Hematopoietic multipotent progenitor cell treated with erythropoietin and hydrocortisone succinate and interleukin-3 and kit ligand, for 4 days (in vitro differentiated cells): Measurements from ENCODE around the gene PXMP4.
"Not testable (repeated sequence)": the region's sequence is repeated elsewhere in the genome, so short reads cannot be mapped to it uniquely, and the experiment has no call there.

Experiments
- DNase-seq: peaks from one replicate; pipeline ENCODE4 v3.0.0-alpha.2; 2015

The PXMP4 gene

DNA sequence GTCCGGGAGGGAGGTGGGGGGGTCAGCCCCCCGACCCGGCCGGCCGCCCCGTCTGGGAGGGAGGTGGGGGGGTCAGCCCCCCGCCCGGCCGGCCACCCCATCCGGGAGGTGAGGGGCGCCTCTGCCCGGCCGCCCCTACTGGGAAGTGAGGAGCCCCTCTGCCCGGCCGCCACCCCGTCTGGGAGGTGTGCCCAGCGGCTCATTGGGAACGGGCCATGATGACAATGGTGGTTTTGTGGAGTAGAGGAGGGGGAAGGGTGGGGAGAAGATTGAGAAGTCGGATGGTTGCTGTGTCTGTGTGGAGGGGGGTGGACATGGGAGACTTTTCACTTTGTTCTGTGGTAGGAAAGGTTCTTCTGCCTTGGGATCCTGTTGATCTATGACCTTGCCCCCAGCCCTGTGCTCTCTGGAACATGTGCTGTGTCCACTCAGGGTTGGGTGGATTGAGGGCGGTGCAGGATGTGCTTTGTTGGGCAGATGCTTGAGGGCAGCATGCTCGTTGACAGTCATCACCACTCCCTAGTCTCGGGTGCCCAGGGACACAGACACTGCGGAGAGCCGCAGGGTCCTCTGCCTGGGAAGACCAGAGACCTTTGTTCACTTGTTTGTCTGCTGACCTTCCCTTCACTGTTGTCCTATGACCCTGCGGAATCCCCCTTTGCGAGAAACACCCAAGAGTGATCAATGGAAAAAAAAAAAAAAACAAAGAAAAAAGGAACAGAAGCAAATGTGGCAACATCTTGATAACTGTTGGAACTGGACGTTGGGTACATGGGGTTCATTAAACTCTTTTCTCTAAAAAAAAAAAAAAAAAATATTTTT is 18.3 kb downstream of the PXMP4 start:
- no peak for DNase-seq

GRCh38 chr20:33700696-33701441 is 19.2 kb downstream of the PXMP4 start:
- DNase-seq, result not testable (repeated sequence)

DNA sequence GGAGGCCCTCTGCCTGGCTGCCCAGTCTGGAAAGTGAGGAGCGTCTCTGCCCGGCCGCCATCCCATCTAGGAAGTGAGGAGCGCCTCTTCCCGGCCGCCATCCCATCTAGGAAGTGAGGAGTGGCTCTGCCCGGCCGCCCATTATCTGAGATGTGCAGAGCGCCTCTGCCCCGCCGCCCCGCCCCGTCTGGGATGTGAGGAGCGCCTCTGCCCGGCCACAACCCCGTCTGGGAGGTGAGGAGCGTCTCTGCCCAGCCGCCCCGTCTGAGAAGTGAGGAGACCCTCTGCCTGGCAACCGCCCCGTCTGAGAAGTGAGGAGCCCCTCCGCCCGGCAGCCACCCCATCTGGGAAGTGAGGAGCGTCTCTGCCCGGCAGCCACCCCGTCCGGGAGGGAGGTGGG is 21.1 kb downstream of the PXMP4 start:
- DNase-seq, result not testable (repeated sequence)

- DNase-seq, result no peak
These were observed 23.0 kb downstream of the PXMP4 start for GRCh38 chr20:33697129-33697528.

DNA sequence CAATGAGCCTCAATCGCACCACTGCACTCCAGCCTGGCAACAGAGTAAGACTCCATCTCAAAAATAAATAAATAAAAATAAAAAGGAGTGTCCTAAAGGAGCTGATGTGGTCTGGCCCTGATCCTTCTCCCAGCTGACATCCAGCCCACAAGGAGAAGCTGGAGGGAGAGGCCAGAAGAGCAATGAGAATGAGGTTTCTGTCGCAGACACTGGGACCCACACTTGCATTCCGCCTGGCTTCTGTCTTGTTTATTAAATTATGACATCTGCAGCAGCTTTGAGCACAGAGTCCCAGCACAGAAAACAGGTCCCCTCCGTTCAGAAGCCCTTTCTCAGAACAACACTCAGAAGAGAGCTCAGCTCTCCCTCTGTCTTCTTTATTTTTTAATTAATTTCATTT is 23.7 kb downstream of the PXMP4 start:
- DNase-seq, result no peak

DNA sequence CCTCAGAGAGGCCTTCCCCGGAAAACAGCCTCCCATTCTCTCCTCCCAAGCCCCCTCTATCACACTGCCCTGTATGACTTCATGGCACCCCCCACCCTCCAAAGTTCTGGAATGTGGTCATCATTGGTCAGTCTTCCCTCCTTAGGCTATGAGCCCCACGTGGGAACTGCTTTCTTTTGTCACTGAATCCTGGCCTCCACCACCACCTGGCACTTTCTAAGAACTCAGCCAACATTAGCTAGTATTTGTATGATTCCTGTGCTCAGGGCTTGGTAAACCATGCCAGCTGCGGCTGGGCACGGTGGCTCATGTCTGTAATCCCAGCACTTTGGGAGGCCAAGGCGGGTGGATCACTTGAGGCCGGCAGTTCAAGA is 25.5 kb downstream of the PXMP4 start:
- no peak for DNase-seq

DNA sequence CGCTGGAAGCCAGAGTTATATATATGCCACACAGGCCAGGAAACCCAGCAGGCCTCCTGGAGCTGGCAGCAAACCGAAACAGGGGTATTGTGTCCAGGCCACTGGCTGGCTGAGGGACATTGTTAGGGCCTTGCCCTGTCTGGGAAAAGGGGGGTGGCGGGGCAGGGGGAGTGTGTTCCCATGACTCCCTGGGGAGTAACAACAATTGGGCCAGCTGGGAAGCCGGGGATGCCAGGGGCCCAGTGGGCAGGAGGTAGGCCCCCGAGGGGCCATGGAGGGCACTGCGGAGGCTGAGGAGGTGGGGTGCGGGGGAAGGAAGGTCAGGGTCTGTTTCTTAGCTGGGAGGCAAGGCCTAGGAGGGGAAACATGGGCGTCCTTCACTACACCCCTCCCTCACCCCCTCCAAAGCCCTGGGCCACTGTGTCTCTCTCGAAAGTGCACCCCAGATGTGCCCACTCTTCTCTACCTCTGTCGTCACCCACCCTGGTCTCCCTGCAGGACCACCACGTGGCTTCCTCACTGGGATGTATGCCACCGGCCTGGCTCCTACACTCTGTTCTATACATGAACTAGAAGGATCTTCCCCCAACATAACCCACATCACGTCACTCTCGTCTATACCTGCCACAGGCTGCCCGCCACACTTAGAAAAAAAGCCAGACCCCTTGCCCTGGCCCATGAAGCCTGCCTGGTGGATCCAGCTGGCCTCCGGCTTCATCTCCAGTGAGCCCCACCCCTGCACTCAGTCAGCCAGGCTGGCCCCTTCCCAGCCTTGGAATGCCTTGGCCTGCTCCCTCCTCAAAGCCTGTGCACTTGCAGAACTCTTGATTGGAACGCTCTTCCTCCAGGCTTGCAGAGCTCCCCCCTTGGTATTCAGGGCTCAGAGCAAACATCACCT is 26.1 kb downstream of the PXMP4 start:
- no peak for DNase-seq

- DNase-seq, result no peak
These were observed 26.8 kb downstream of the PXMP4 start for GRCh38 chr20:33693289-33693688.

DNA sequence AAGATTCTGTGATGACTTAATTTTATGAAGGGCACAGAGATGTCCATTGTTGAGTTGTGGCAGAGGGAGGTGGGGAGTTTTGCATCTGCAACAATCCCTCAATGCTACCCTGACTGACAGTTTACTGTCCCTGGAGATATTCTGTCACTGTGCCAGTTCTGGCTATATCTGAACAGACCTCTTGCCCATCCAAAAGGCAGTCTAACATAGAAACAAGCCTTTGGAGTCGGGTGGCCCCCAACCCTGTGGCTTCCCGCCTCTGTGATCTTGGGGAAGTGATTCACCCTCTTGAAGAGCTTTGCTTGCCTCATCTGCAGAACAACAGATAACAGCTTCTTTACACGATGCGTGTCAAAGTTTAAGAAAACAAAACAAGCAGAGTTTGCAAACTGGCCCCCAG is 30.1 kb downstream of the PXMP4 start:
- peak; percentile 98 for DNase-seq

- no peak for DNase-seq
These were observed 30.6 kb downstream of the PXMP4 start for GRCh38 chr20:33689493-33689892.

DNA sequence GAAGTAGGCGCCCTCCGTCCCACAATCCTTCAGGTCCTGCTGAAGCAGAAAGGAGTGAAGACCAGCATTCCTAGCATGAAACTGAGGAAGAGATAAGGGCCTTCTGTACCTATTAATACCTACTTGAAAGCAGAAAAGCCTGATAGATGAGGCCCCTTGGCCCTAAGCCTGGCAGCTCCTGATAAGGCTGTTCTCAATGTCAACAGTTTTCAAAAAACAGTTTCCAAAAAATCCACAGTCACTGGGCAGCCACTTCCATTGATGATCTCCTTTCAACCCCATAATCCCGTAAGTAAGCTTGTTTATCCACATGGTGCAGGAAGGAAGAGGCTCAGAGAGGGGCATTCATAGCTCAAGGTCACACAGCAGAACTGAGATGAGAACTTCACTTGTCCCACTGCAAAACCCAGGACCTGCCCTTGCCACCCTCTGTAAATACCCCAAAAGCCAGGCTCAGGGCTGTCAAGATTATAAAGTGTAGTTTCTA is 31.1 kb downstream of the PXMP4 start:
- peak; percentile 85 for DNase-seq

GRCh38 chr20:33687993-33688937 is 31.8 kb downstream of the PXMP4 start:
- no peak for DNase-seq

DNA sequence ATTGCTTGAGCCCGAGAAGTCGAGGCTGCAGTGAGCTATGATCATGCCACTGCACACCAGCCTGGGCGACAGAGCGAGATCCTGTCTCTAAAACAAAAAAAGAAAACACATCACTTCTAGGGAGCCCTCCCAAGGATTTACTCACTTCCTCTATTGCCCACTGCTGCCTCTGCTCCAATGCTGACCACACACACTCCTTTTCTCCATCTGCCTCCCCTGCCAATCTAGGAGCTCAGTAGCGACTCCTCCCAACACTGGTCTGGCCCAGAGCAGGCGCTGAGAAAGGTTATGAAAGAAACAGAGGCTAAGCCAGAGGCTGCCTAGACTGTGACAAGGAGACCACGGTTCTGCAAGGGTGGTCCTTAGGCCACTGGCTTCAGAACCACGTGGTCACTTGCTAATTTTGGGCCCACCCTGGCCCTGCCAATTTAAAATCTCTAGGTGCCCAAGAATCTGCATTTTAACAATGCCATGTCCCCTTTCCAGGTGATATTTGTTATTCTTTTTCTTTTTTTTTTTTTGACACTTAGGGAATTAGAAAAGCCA is 32.7 kb downstream of the PXMP4 start:
- DNase-seq, result peak; percentile 78

GRCh38 chr20:33686984-33687366 is 33.1 kb downstream of the PXMP4 start:
- DNase-seq, result no peak

DNA sequence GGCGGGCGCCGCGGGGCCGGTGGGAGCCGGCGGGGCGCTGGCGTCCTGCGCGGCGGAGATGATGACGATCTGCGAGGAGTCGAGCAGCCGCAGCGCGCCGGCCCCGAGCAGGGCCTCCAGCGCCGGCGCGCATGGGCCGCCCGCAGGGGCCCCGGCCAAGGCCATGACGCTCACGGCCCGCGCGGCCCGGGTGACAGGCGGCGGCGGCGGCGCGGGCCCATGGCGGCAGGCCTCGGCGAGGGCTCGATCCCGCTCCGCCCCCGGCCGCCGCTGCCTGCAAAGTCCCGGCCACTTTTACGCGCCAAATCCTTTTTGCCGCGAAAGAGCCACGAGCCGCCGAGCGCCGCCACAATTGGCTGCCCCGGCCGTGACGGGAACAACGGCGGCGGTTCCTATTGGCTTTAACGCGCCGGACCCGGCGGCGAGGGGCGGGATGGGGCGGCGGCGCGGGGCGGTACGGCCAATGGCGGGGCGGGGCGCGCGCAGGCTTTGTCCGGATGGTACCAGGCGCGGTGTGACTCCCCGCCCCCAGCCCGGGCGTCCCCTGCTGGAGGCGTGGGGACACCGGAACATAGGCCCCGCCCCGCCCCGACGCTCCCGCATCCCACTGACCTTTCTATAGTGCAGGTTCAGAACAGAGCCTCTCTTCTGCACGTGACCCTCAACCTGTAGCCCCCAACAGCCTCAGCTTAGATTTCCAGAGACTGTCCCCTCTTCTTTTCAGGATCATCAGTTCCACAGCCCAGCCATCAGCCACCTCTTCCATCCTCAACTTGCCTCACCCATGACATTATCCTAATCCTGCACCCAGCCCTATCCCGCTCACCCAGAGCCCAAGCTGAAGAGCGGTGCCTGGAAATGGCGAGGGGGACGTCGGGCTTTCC is 33.8 kb downstream of the PXMP4 start, which contains the start of gene E2F1:
TSS of gene E2F1 (minus strand) at position 286 of the 884 bp plus-strand sequence. CDS start at position 165, 121 bp downstream.
- peak; percentile 98 for DNase-seq

DNA sequence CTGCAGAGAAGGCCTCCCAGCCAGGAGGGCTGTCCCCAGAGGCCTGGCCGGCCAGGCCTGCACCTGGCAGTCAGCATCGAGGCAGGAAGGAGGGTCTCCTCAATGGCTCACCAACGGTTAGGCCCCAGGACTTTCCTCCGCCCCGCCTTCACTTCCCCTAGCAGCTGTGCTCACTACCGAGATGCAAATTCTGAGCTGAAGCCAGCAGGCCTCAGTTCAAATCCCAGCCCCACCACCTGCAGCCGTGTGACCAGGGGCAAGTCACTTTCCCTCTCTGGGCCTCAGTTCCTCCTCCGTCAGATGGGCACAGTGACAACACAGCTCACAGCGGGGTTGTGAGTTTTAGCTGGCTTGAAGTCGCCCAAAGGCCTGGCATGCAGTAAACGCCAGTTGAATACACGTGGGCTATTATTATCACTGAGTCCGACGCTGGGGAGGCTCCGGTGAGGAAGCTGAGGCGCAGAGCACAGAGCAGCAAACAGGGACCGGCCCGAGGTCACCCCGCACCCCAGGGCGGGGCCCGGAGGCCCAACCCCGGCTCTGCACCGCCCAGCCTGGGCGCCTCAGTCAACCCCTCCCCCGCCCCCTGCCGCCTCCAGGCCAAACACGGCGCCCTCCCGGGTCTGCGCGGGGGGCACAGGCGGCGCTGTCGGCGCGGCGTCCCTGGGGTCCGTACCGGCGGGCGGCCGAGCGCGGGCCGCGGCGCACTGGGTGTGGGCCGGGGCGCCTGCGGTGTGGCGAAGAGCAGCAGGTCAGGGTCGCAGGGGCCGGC is 34.6 kb downstream of the PXMP4 start:
- DNase-seq, result peak; percentile 90

GRCh38 chr20:33684533-33685327 is 35.4 kb downstream of the PXMP4 start:
- peak; percentile 35 for DNase-seq

GRCh38 chr20:33681728-33682353 is 38.3 kb downstream of the PXMP4 start:
- no peak for DNase-seq
